ENCODE results near the gene WBP2.

The WBP2 gene

GRCh38 chr17:75826561-75827307 lies 28.4 kb downstream of the WBP2 start:
- DNase-seq = no peak

- DNase-seq = no peak
Measured at GRCh38 chr17:75825748-75826370, 29.3 kb downstream of the WBP2 start.

DNA sequence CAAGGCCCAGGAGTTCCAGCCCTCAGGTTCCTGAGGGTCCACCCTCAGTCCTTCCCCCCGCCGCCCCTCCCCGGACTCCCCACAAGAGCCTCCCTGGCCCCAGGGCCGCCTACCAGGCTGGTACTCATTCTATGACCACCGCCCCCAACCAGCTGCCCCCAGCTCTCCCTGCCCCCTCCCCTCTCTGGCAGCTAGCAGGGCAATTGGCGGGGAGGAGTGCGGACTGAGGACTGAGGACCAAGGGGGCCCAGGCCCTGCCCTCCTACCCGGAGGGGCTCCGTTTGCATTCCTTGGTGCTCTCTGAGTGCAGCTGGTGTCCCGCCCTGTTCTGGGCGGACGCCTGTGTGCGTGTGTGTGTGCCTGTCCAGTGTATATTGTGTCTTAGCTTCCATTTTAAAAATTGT lies 30.0 kb downstream of the WBP2 start:
- DNase-seq = no peak

DNA sequence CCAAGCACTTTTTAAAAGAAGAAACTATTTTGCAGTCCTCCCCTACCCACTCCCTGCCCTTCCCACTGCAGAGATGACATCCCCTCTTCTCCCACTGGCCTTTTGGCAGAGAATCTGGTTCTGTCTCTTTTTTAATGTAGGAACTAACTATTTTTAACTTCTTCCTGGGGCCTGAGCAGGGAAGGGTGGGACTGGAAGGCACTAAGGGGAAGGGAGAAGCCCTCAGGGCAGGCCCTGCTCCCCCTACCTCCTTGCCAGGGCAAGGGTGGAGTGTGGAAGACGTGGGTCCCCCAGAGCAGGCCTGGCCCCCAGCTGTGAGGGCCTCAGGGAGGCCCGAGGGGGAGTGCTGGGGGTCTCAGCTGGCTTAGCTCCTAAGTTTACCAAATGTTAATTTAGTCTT lies 30.5 kb downstream of the WBP2 start:
- no peak for DNase-seq

- no peak for DNase-seq
Measured at GRCh38 chr17:75824050-75824552, 31.0 kb downstream of the WBP2 start.

DNA sequence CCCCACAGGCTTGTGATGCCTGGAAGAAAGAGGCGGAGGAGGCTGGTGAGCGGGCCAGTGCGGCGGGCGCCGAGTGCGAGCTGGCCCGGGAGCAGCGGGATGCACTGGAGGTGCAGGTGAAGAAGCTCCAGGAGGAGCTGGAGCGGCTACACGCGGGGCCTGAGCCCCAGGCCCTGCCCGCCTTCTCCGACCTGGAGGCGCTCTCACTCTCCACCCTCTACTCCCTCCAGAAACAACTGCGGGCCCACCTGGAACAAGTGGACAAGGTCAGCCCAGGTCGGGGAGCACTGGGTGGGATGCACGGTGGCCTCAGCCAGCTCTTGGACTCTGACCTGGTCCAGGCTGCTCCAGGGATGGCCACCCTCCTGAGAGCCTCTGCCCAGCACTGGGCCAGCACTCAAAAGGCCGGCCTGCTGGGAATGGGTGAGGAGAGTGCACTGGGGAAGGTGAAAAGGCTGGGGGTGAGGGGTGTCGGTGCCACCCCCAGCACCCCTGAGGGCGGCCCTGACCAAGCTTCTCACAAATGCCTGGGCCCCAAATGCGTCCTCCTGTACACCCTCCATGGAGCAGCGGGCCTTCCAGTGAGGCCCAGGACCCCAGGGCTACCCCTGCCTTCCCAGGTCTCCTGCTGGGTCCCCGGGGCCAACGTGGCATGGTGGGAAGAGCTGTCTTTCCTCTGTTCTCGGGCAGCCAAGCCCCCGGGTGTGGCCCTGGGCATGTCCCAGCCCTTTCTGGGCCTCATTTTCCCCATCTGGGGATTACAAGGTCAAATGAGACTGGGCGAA lies 31.7 kb downstream of the WBP2 start:
- DNase-seq = no peak

- DNase-seq = no peak
Measured at GRCh38 chr17:75822800-75823166, 32.4 kb downstream of the WBP2 start.

- DNase-seq = no peak
Measured at GRCh38 chr17:75822119-75822799, 32.9 kb downstream of the WBP2 start.

GRCh38 chr17:75821552-75821951 lies 33.6 kb downstream of the WBP2 start:
- no peak for DNase-seq

DNA sequence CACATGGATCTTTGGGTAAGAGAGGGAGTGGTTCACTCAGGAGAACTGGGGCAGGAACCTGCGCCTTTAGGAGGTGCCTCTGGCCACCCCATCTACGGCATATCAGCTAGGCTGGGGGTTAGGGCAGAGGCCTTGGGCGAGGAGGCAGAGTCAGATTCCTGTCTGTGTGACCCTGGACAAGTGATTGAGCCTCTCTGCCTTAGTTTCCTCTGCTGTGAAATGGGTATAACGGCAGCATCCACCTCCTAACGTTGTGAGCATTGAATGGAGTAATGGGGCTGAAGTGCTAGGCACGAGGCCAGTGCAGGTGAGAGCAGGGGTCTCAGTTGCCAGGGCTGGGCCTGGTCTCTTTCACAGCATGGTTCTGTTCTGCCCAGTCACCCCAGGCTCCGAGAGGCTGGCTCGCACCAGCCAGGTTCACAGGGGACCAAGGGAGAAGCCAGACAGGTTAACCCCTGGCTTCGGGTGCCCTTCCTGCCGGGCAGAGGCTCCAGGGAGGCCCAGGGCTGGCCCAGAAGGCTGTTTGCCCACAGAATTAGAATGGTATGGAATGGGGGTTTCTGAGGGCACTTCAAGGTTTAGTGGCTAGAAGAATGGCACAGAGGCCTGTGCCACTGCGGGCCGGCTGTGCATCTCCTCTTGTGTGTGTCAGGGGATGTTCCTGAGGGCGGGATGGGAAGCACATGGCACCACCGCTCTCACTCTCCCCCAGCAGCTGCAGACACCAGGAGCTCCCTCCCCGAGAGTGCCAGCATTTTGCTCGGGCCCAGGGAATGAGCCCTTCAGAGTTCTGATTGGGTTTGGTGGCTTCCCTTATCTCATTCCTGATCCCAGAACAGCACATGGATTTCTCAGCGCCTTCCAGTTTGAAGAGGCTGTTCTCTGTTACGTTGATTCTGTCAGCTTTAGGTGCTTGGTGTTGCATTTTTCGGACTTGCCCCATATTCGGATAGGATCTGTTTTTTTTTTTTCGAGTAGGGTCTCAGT lies 34.7 kb downstream of the WBP2 start:
- DNase-seq = no peak

DNA sequence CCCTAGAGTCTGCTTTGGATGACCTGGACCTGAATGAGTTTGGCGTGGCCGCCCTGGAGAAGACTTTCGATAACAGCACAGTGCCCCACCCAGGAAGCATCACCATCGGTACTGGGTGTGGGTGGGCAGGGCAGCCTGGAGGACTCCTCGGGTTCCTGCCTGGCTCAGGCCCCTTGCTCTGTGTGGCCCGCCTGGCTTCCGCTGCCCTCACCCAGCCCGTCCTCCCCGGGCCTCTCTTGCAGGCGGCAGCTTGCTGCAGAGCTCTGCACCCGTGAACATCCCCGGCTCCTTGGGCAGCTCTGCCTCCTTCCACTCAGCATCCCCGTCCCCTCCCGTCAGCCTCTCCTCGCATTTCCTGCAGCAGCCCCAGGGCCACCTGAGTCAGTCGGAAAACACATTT lies 35.5 kb downstream of the WBP2 start:
- DNase-seq = no peak

DNA sequence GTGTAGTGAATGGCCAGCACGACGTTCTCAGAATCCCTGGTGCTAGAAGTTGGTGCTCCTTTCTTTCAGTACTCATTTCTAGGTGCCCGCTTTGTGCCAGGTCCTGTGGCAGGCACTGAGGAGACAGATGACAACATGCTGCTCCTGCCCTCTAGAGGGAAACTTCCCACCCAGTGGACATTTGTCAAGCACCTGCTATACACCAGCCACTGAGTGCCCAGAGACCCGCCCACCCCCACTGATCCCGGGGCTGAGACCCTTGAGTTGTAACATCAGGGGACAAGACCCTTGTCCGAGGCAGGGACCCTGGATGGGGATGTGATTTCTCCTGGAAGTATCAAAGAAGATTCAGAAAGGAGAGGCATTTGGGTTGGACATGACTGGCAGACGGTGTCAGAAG lies 36.0 kb downstream of the WBP2 start:
- peak in 1 of 2 experiments; percentile 11 for DNase-seq

DNA sequence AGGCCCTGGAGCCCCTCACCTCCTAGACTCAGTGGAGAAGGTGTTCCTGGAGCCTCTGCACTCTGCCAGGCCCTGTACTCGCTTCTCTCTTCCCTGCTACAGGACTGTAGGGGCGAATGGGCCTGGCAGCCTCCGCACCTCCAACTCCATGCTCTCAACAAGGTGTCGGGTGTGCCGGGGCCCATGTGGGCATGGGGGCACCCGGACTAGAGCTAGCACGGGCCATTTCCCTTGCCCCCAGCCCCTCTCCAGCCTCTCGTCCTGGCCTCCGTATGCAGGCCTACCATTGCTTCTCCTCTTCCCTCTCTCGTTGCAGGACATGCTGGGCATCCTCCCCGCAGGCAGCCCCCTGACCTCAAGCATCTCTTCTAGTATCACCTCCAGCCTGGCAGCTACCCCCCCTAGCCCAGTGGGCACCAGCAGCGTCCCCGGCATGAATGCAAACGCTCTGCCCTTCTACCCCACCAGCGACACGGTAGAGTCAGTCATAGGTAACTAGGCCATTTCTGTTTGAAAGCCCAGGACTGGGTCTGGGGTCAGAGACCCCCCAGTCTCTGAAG lies 36.7 kb downstream of the WBP2 start:
- DNase-seq = no peak

GRCh38 chr17:75817571-75817970 lies 37.6 kb downstream of the WBP2 start:
- DNase-seq = no peak

DNA sequence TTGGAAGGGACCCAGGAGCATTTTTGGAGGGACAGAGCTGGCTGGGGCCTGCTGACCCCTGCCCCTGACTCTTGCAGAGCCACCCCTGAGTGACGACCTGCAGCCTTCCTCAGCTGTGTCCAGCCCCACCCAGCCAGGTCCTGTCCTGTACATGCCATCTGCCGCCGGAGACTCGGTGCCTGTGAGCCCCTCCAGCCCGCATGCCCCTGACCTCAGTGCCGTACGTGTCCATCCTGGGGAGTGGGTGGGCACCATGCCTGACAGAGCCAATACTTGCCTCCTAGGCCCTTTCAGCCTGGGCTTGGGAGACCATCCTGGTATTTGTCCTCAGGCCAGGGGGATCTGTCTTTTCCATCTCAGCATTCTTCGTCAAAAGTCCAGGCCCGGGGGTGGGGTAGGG lies 38.4 kb downstream of the WBP2 start:
- no peak for DNase-seq

- no peak for DNase-seq
Measured at GRCh38 chr17:75815399-75815798, 39.7 kb downstream of the WBP2 start.

DNA sequence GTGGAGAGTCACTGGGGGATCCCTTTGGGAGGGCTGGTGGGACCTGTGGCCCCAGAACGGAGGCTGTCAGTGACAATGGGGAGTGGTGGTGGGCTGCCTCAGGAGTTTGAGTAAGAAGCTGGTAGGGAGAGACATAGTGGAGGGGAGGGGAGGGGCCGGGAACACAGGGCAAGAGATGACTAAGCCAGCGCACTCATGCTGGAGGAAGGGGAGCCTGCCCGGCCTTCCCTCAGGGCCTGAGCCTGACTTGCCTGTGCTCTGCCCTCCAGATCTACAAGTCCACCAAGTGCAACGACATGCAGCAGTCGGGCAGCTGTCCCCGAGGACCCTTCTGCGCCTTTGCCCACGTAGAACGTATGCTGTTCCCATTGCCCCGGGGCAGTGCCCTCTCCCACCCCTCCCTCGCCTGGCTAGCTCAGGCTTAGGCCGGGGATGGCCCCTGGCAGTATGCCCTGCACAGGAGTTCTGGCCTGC lies 40.2 kb downstream of the WBP2 start:
- no peak for DNase-seq

- no peak for DNase-seq
Measured at GRCh38 chr17:75814021-75814395, 41.1 kb downstream of the WBP2 start.

GRCh38 chr17:75813081-75814020 lies 41.8 kb downstream of the WBP2 start:
- no peak for DNase-seq
